H1 (cell line): ENCODE measurements around the gene LIAS. TPM values are rescaled to one million over a fixed set of nuclear protein-coding genes. Genes with fewer than 3 reads are reported as not detected.

Experiments used
- CTCF ChIA-PET: fragments of 300-600 bp; sonication (Branson Sonifier 250); formaldehyde crosslinking; loops from one replicate; lab custom pipeline; 2021; ENCODE audit not compliant: partially characterized antibody; lab: Charles Lee
- POLR2A ChIA-PET: fragments of 300-600 bp; sonication (Branson Sonifier 250); formaldehyde crosslinking; loops from one replicate; lab custom pipeline; 2021; ENCODE audit warnings: inconsistent platforms; ENCODE audit not compliant: partially characterized antibody; lab: Charles Lee
- DNase-seq, 2 experiments: peaks; one replicate each; pipeline versions ENCODE4 v3.0.0 to v3.0.0-alpha.2; 2010 to 2022; ENCODE audit warnings: low spot score in 2 of 2, low read depth in 1 of 2, mixed read lengths in 1 of 2
- FAIRE-seq: peaks from 2 replicates; lab custom pipeline; 2011; peaks lifted over from hg19 to GRCh38; lab: Jason Lieb, UNC
- H2AFZ ChIP-seq: 2 replicates; pipeline ENCODE4 v1.8.1; 2012; ENCODE audit warnings: low read length, inconsistent platforms
- H2AK5ac ChIP-seq: 2 replicates; pipeline ENCODE4 v1.6.1; 2013; ENCODE audit warnings: low read depth, low read length
- H2BK120ac ChIP-seq: replicated peaks from 2 replicates; pipeline ENCODE3; 2013; ENCODE audit warnings: low read depth, low read length, inconsistent platforms
- H2BK12ac ChIP-seq: 2 replicates; pipeline ENCODE4 v1.6.1; 2013; ENCODE audit warnings: low read depth, low read length
- H2BK15ac ChIP-seq: 2 replicates; pipeline ENCODE4 v1.6.1; 2013; ENCODE audit warnings: low read length
- H2BK20ac ChIP-seq: 2 replicates; pipeline ENCODE4 v1.6.1; 2013; ENCODE audit warnings: low read length
- H2BK5ac ChIP-seq: 2 replicates; pipeline ENCODE4 v1.6.1; 2013; ENCODE audit warnings: low read depth, low read length
- H3K14ac ChIP-seq: 2 replicates; pipeline ENCODE4 v1.6.1; 2013; ENCODE audit warnings: inconsistent platforms; ENCODE audit not compliant: insufficient read length
- H3K18ac ChIP-seq: 2 replicates; pipeline ENCODE4 v1.6.1; 2013; ENCODE audit warnings: low read length; ENCODE audit errors: extremely low read depth
- H3K23ac ChIP-seq: 2 replicates; pipeline ENCODE4 v1.6.1; 2013; ENCODE audit warnings: inconsistent platforms; ENCODE audit not compliant: insufficient read length
- H3K23me2 ChIP-seq: 2 replicates; pipeline ENCODE4 v1.6.1; 2013; ENCODE audit warnings: low read depth, low read length
- H3K27ac ChIP-seq: 2 replicates; pipeline ENCODE4 v1.6.1; 2011; ENCODE audit warnings: low read depth, low read length, inconsistent platforms
- H3K27me3 ChIP-seq, 4 experiments: replicated peaks in 1 of 4; 1 replicate in 1 of 4; 2 replicates in 3 of 4; pipeline versions ENCODE4 v1.6.1 to v1.8.1; 2011 to 2013; ENCODE audit warnings: low read length in 3 of 4, mild to moderate bottlenecking in 3 of 4, inconsistent platforms in 2 of 4, mixed read lengths in 2 of 4, moderate library complexity in 1 of 4; ENCODE audit not compliant: control insufficient read depth in 3 of 4, insufficient read depth in 3 of 4; ENCODE audit errors: extremely low read depth in 1 of 4
- H3K36me3 ChIP-seq, 4 experiments: 2 replicates each; pipeline versions ENCODE4 v1.6.1 to v1.8.1; 2011 to 2013; ENCODE audit warnings: mild to moderate bottlenecking in 4 of 4, low read length in 3 of 4, moderate library complexity in 2 of 4, control low read depth in 1 of 4, inconsistent platforms in 1 of 4; ENCODE audit not compliant: insufficient read depth in 4 of 4, control insufficient read depth in 2 of 4
- H3K4ac ChIP-seq: replicated peaks from 2 replicates; pipeline ENCODE3; 2013; ENCODE audit warnings: low read length, low read depth, mixed read lengths, inconsistent platforms; ENCODE audit not compliant: insufficient read length
- H3K4me1 ChIP-seq, 4 experiments: replicated peaks in 1 of 4; 1 replicate in 1 of 4; 2 replicates in 3 of 4; pipeline versions ENCODE4 v1.6.1 to v1.8.1; 2011 to 2013; ENCODE audit warnings: low read length in 3 of 4, inconsistent platforms in 2 of 4, mixed read lengths in 1 of 4; ENCODE audit not compliant: insufficient read depth in 4 of 4, control insufficient read depth in 3 of 4
- H3K4me2 ChIP-seq, 2 experiments: 2 replicates each; pipeline versions ENCODE4 v1.6.1 to v1.8.1; 2011 to 2013; ENCODE audit warnings: low read depth in 2 of 2, low read length in 2 of 2, control low read depth in 1 of 2, inconsistent platforms in 1 of 2, mild to moderate bottlenecking in 1 of 2; ENCODE audit not compliant: insufficient read depth in 1 of 2
- H3K4me3 ChIP-seq, 4 experiments: fragments of 200-600, 300-600 bp in 1 of 4; sonication (generic), shearing (Covaris generic), sonication (Bioruptor Twin) in 1 of 4; 2 replicates each; pipeline versions ENCODE4 v1.5.1 to v1.8.1; 2011 to 2016; ENCODE audit warnings: low read length in 4 of 4, low read depth in 3 of 4, control low read depth in 2 of 4, inconsistent platforms in 2 of 4, mild to moderate bottlenecking in 2 of 4, mixed read lengths in 1 of 4, moderate library complexity in 1 of 4; ENCODE audit not compliant: insufficient read depth in 2 of 4; ENCODE audit errors: extremely low read depth in 1 of 4
- H3K56ac ChIP-seq: replicated peaks from 2 replicates; pipeline ENCODE3; 2013; ENCODE audit warnings: low read depth, mild to moderate bottlenecking, mixed read lengths, low read length, inconsistent platforms; ENCODE audit not compliant: insufficient read length
- H3K79me1 ChIP-seq: 2 replicates; pipeline ENCODE4 v1.6.1; 2013; ENCODE audit warnings: low read depth, low read length, control low read depth
- H3K79me2 ChIP-seq, 2 experiments: 2 replicates each; pipeline versions ENCODE4 v1.6.1 to v1.8.1; 2012 to 2013; ENCODE audit warnings: low read length in 2 of 2, mild to moderate bottlenecking in 2 of 2, inconsistent platforms in 1 of 2; ENCODE audit not compliant: insufficient read depth in 2 of 2, control insufficient read depth in 1 of 2
- H3K9ac ChIP-seq, 4 experiments: replicated peaks in 1 of 4; 1 replicate in 1 of 4; 2 replicates in 3 of 4; pipeline versions ENCODE4 v1.6.1 to v1.8.1; 2011 to 2013; ENCODE audit warnings: low read depth in 3 of 4, low read length in 3 of 4, control low read depth in 2 of 4, mild to moderate bottlenecking in 2 of 4, moderate library complexity in 2 of 4, inconsistent platforms in 1 of 4; ENCODE audit errors: extremely low read depth in 1 of 4
- H3K9me3 ChIP-seq, 2 experiments: 2 replicates each; pipeline versions ENCODE4 v1.6.1 to v1.8.1; 2012 to 2013; ENCODE audit warnings: mild to moderate bottlenecking in 2 of 2, moderate library complexity in 2 of 2, control low read depth in 1 of 2, inconsistent platforms in 1 of 2, low read depth in 1 of 2, low read length in 1 of 2, mixed read lengths in 1 of 2; ENCODE audit not compliant: insufficient read depth in 2 of 2
- H4K20me1 ChIP-seq, 2 experiments: replicated peaks in 1 of 2; 2 replicates each; pipeline versions ENCODE3 to v1.8.1; 2011 to 2013; ENCODE audit warnings: inconsistent platforms in 2 of 2, low read length in 2 of 2, mild to moderate bottlenecking in 1 of 2; ENCODE audit not compliant: insufficient read depth in 2 of 2, control insufficient read depth in 1 of 2
- H4K5ac ChIP-seq: 2 replicates; pipeline ENCODE4 v1.6.1; 2013; ENCODE audit warnings: low read length, low read depth, mixed read lengths, inconsistent platforms; ENCODE audit not compliant: insufficient read length
- H4K8ac ChIP-seq: 2 replicates; pipeline ENCODE4 v1.8.0; 2013; ENCODE audit warnings: mild to moderate bottlenecking, moderate library complexity, low read length, inconsistent platforms; ENCODE audit not compliant: insufficient read depth; ENCODE audit errors: extremely low read depth
- H4K91ac ChIP-seq: replicated peaks from 2 replicates; pipeline ENCODE3; 2013; ENCODE audit warnings: low read length, mixed read lengths, inconsistent platforms; ENCODE audit not compliant: insufficient read length
- ATF3 ChIP-seq: IDR thresholded peaks from 2 replicates; pipeline ENCODE4 v1.6.1; 2011; ENCODE audit warnings: low read depth, mild to moderate bottlenecking, low read length; ENCODE audit not compliant: insufficient read depth
- CBX8 ChIP-seq: fragments of 300-800, 300-1000 bp; sonication (generic); IDR thresholded peaks from 2 replicates; pipeline ENCODE4 v1.7.1; 2016; ENCODE audit warnings: low read depth, low read length, borderline replicate concordance
- CEBPB ChIP-seq: IDR thresholded peaks from 2 replicates; pipeline ENCODE4 v1.6.1; 2012; ENCODE audit warnings: low read depth, low read length
- CHD1 ChIP-seq: IDR thresholded peaks from 2 replicates; pipeline ENCODE4 v1.6.1; 2012; ENCODE audit warnings: low read depth, low read length, improper control_type of control experiment
- CHD2 ChIP-seq: IDR thresholded peaks from 2 replicates; pipeline ENCODE4 v1.6.1; 2012; ENCODE audit warnings: low read length, improper control_type of control experiment
- CREB1 ChIP-seq: IDR thresholded peaks from 2 replicates; pipeline ENCODE4 v1.6.1; 2012; ENCODE audit warnings: inconsistent platforms
- E2F6 ChIP-seq: IDR thresholded peaks from 2 replicates; pipeline ENCODE4 v1.6.1; 2012; ENCODE audit warnings: inconsistent platforms
- KDM4A ChIP-seq: IDR thresholded peaks from one replicate; pipeline ENCODE4 v1.7.1; 2012; ENCODE audit warnings: low read depth, mild to moderate bottlenecking, moderate library complexity, low read length, inconsistent platforms; ENCODE audit not compliant: severe bottlenecking
- KDM5A ChIP-seq: fragments of 200-600 bp; IDR thresholded peaks from 2 replicates; pipeline ENCODE4 v1.7.1; 2012; ENCODE audit warnings: mild to moderate bottlenecking, low read length, inconsistent platforms, mixed read lengths
- MAX ChIP-seq: IDR thresholded peaks from 2 replicates; pipeline ENCODE4 v1.6.1; 2012; ENCODE audit warnings: inconsistent platforms
- POLR2A ChIP-seq, 2 experiments: IDR thresholded peaks; 1 replicate in 1 of 2; 2 replicates in 1 of 2; pipeline ENCODE4 v1.6.1; 2011; ENCODE audit warnings: low read depth in 2 of 2, low read length in 2 of 2, mild to moderate bottlenecking in 2 of 2; ENCODE audit errors: control extremely low read depth in 1 of 2
- RFX5 ChIP-seq: IDR thresholded peaks from 2 replicates; pipeline ENCODE4 v1.6.1; 2011; ENCODE audit warnings: low read depth, low read length, improper control_type of control experiment, borderline replicate concordance
- SIX5 ChIP-seq: IDR thresholded peaks from 2 replicates; pipeline ENCODE4 v1.6.1; 2011; ENCODE audit warnings: mild to moderate bottlenecking, low read depth, low read length
- TAF1 ChIP-seq: IDR thresholded peaks from 2 replicates; pipeline ENCODE4 v1.6.1; 2011; ENCODE audit warnings: mild to moderate bottlenecking, low read depth, low read length
- TCF12 ChIP-seq: IDR thresholded peaks from 2 replicates; pipeline ENCODE4 v1.6.1; 2011; ENCODE audit warnings: low read depth, mild to moderate bottlenecking, low read length
- WGBS, 2 experiments: shearing (Covaris generic) in 1 of 2; methylation state at CpG; one replicate each; pipeline versions ENCODE4 v1.1.6 to v1.1.7; 2013 to 2015; ENCODE audit warnings: low lambda C conversion rate in 2 of 2, mixed read lengths in 2 of 2, inconsistent platforms in 1 of 2, low coverage in 1 of 2, missing lambda C conversion rate in 1 of 2; ENCODE audit not compliant: insufficient replicate concordance in 2 of 2, insufficient coverage in 1 of 2, insufficient read length in 1 of 2; ENCODE audit errors: extremely low coverage in 1 of 2, missing lambda C conversion rate in 1 of 2; 5-methylcytosine and 5-hydroxymethylcytosine counted together
- polyA plus RNA-seq, 7 experiments: library from polyadenylated mRNA; depleted of rRNA in 3 of 7; stranded (reverse) in 5 of 7; unstranded in 2 of 7; fragments of >200 nt in 5 of 7; fragments of 200-250 nt in 2 of 7; gene quantifications; 1 replicate in 5 of 7; 2 replicates in 1 of 7; 4 replicates in 1 of 7; pipeline versions ENCODE4 v1.2.1 to v1.2.3, GENCODE V29; 2011 to 2013; ENCODE audit warnings: missing spikeins in 2 of 7, mixed read lengths in 2 of 7
- total RNA-seq: library from RNA; stranded (reverse); fragmentation: NEBNext Ultra II Directional; extraction: Animal tissue kit (Norgen Biotek cat#: 25700); gene quantifications from 2 replicates; pipeline ENCODE4 v1.2.1, GENCODE V29; 2021

LIAS gene
- total and polyA plus RNA-seq, 2 of the 8 experiments (the other 6 are each of a cell fraction or from before 2014, with no cell fraction given) = 10.5 to 24.9 TPM

- Histone ChIP-seq H2BK20ac (no peak overlapping the region), H2BK12ac (no peak overlapping the region), H3K79me2 (no peaks in the 10 kb centered on the region), H4K5ac (no peak overlapping the region), H3K79me1 (no peaks in the 10 kb centered on the region), H3K27me3 (no peaks in the 10 kb centered on the region), H3K9ac (no peak overlapping the region), H3K9me3 (no peaks in the 10 kb centered on the region), H2AK5ac (no peak overlapping the region), H2BK120ac (no peak overlapping the region), H4K91ac (no peak overlapping the region), H2BK15ac (no peak overlapping the region), H3K23me2 (no peaks in the 10 kb centered on the region), H3K4ac (no peak overlapping the region), H3K36me3 (peaks cover 28 to 87% (median 66%) of the 10 kb centered on the region in 4 experiments), H4K20me1 (no peaks in the 10 kb centered on the region), H2AFZ (no peak overlapping the region), H3K56ac (no peak overlapping the region), H3K14ac (no peak overlapping the region), H3K18ac (no peak overlapping the region), H3K4me1 (no peaks in the 10 kb centered on the region), H3K4me2 (no peak overlapping the region), H2BK5ac (no peak overlapping the region), H4K8ac (no peak overlapping the region), H3K4me3 (no peak overlapping the region), H3K27ac (no peak overlapping the region), H3K23ac (no peak overlapping the region)
- 95% methylated on average over 2 of the region's 2 CpGs; no CpG with 5 or more reads in 1 of the 2 experiments for WGBS, 2 experiments
- ChIA-PET POLR2A (interaction anchor here (0.8 kb wide), 1 partner anchor 9 kb away, joined by 3 read pairs; no protein-coding TSS in a partner anchor), CTCF (interaction anchor here (0.6 kb wide), 1 partner anchor 238 kb away, joined by 4 read pairs; no protein-coding TSS in a partner anchor)
- no peak for FAIRE-seq
- no peak for DNase-seq
- no peak for TF ChIP-seq TAF1
- TF ChIP-seq RFX5 = no peak
- no peak for TF ChIP-seq SIX5
- no peak for TF ChIP-seq ATF3
- no peak for TF ChIP-seq CBX8
- no peak for TF ChIP-seq CHD1
- TF ChIP-seq E2F6 = no peak
- no peak for TF ChIP-seq CREB1
- no peak for TF ChIP-seq CEBPB
- TF ChIP-seq KDM5A = no peak
- TF ChIP-seq KDM4A = no peak
- no peak for TF ChIP-seq CHD2
- TF ChIP-seq MAX = no peak
- TF ChIP-seq TCF12 = no peak
- no peak for TF ChIP-seq POLR2A (IDR thresholded peaks at IDR 0.05; ENCODE audit: control extremely low read depth in 1 of 2, low read depth in 2 of 2, low read length in 2 of 2)
Measured at GRCh38 chr4:39504538-39504937, 45.7 kb downstream of the LIAS start.
